HEK293 (cell line): ENCODE measurements around the gene KIAA1191.

Source experiments
- CTCF ChIA-PET: fragments of 350-600 bp; formaldehyde crosslinking; extraction: SDS; loops from one replicate; lab custom pipeline; 2021; ENCODE audit warnings: antibody characterized with exemption; lab: Yijun Ruan, JAX
- POLR2A ChIA-PET: fragments of 300-600 bp; formaldehyde crosslinking; extraction: SDS; loops from one replicate; lab custom pipeline; 2020; ENCODE audit warnings: antibody characterized with exemption, inconsistent platforms; lab: Yijun Ruan, JAX
- H3K27ac ChIP-seq: fragments of 200-500 bp; sonication (Bioruptor generic); 2 replicates; pipeline ENCODE4 v1.5.1; 2014; ENCODE audit warnings: low read depth, low read length, control low read depth, inconsistent platforms; ENCODE audit errors: extremely low read depth
- H3K36me3 ChIP-seq, 2 experiments: fragments of 200-500 bp in 1 of 2; sonication (Bioruptor generic) in 1 of 2; 1 replicate in 1 of 2; 2 replicates in 1 of 2; pipeline ENCODE4 v1.5.1; 2014 to 2017; ENCODE audit warnings: inconsistent platforms in 2 of 2, low read length in 2 of 2; ENCODE audit not compliant: control insufficient read depth in 2 of 2, insufficient read depth in 1 of 2
- H3K4me1 ChIP-seq: fragments of 200-500 bp; sonication (Bioruptor generic); 2 replicates; pipeline ENCODE4 v1.5.1; 2014; ENCODE audit warnings: mild to moderate bottlenecking, low read length, inconsistent platforms; ENCODE audit not compliant: control insufficient read depth, insufficient read depth
- H3K4me3 ChIP-seq: 2 replicates; pipeline ENCODE4 v1.5.1; 2011; ENCODE audit warnings: low read depth, mild to moderate bottlenecking, control low read depth, low read length, moderate library complexity
- H3K9me3 ChIP-seq: fragments of 200-500 bp; sonication (Bioruptor generic); 2 replicates; pipeline ENCODE4 v1.5.1; 2014; ENCODE audit warnings: low read depth, low read length, inconsistent platforms; ENCODE audit not compliant: control insufficient read depth, insufficient read depth
- HOXC10 ChIP-seq: sonication (generic); formaldehyde crosslinking; IDR thresholded peaks from 2 replicates; pipeline ENCODE4 v1.8.1; 2023; ENCODE audit warnings: mild to moderate bottlenecking, missing genetic modification reagents
- MZF1 ChIP-seq: fragments of 450-650 bp; formaldehyde crosslinking; IDR thresholded peaks from 2 replicates; pipeline ENCODE4 v1.5.1; 2017; ENCODE audit warnings: missing biosample characterization, missing genetic modification characterization, borderline replicate concordance
- SCRT1 ChIP-seq: fragments of 450-650 bp; formaldehyde crosslinking; IDR thresholded peaks from 2 replicates; pipeline ENCODE4 v1.5.1; 2016; ENCODE audit warnings: missing biosample characterization, missing genetic modification characterization, borderline replicate concordance
- YY1 ChIP-seq: fragments of 450-650 bp; formaldehyde crosslinking; IDR thresholded peaks from 2 replicates; pipeline ENCODE4 v1.5.1; 2018; ENCODE audit warnings: missing biosample characterization, missing genetic modification characterization
- YY2 ChIP-seq: fragments of 450-650 bp; formaldehyde crosslinking; IDR thresholded peaks from 2 replicates; pipeline ENCODE4 v1.5.1; 2016; ENCODE audit warnings: missing biosample characterization, missing genetic modification characterization
- ZBTB17 ChIP-seq: fragments of 450-650 bp; formaldehyde crosslinking; IDR thresholded peaks from 2 replicates; pipeline ENCODE4 v1.5.1; 2016; ENCODE audit warnings: missing biosample characterization, missing genetic modification characterization
- ZFHX2 ChIP-seq: fragments of 450-650 bp; formaldehyde crosslinking; conservative IDR thresholded peaks from 2 replicates; pipeline ENCODE4 v1.5.1; 2016; ENCODE audit warnings: missing biosample characterization, missing genetic modification characterization
- ZFP69B ChIP-seq: fragments of 450-650 bp; formaldehyde crosslinking; IDR thresholded peaks from 2 replicates; pipeline ENCODE4 v1.5.1; 2016; ENCODE audit warnings: missing biosample characterization, missing genetic modification characterization
- ZNF155 ChIP-seq: fragments of 450-650 bp; formaldehyde crosslinking; IDR thresholded peaks from 2 replicates; pipeline ENCODE4 v1.5.1; 2016; ENCODE audit warnings: missing biosample characterization, missing genetic modification characterization
- ZNF157 ChIP-seq: fragments of 450-650 bp; formaldehyde crosslinking; IDR thresholded peaks from 2 replicates; pipeline ENCODE4 v1.5.1; 2016; ENCODE audit warnings: missing biosample characterization, missing genetic modification characterization
- ZNF16 ChIP-seq: fragments of 450-650 bp; formaldehyde crosslinking; IDR thresholded peaks from 2 replicates; pipeline ENCODE4 v1.5.1; 2016; ENCODE audit warnings: low read depth, missing biosample characterization, missing genetic modification characterization
- ZNF19 ChIP-seq: fragments of 450-650 bp; formaldehyde crosslinking; IDR thresholded peaks from 2 replicates; pipeline ENCODE4; 2016; ENCODE audit warnings: missing biosample characterization, missing genetic modification characterization, low read depth
- ZNF311 ChIP-seq: fragments of 450-650 bp; formaldehyde crosslinking; IDR thresholded peaks from 2 replicates; pipeline ENCODE4 v1.5.1; 2017; ENCODE audit warnings: missing biosample characterization, missing genetic modification characterization, borderline replicate concordance
- ZNF341 ChIP-seq: fragments of 450-650 bp; formaldehyde crosslinking; IDR thresholded peaks from 2 replicates; pipeline ENCODE4; 2016; ENCODE audit warnings: low read depth, missing biosample characterization, missing genetic modification characterization
- ZNF423 ChIP-seq: fragments of 450-650 bp; formaldehyde crosslinking; IDR thresholded peaks from 2 replicates; pipeline ENCODE4 v1.5.1; 2016; ENCODE audit warnings: missing biosample characterization, missing genetic modification characterization
- ZNF48 ChIP-seq: fragments of 450-650 bp; formaldehyde crosslinking; IDR thresholded peaks from 2 replicates; pipeline ENCODE4 v1.5.1; 2016; ENCODE audit warnings: missing biosample characterization, missing genetic modification characterization
- ZNF555 ChIP-seq: fragments of 450-650 bp; formaldehyde crosslinking; conservative IDR thresholded peaks from 2 replicates; pipeline ENCODE4 v1.5.1; 2017; ENCODE audit warnings: missing biosample characterization, mild to moderate bottlenecking, missing genetic modification characterization, inconsistent platforms
- ZNF600 ChIP-seq: fragments of 450-650 bp; formaldehyde crosslinking; IDR thresholded peaks from 2 replicates; pipeline ENCODE4 v1.5.1; 2016; ENCODE audit warnings: missing biosample characterization, missing genetic modification characterization
- ZNF654 ChIP-seq: fragments of 450-650 bp; formaldehyde crosslinking; IDR thresholded peaks from 2 replicates; pipeline ENCODE4 v1.5.1; 2016; ENCODE audit warnings: low read depth, missing biosample characterization, missing genetic modification characterization
- ZNF830 ChIP-seq: fragments of 450-650 bp; IDR thresholded peaks from 2 replicates; pipeline ENCODE4 v1.5.0; 2018; ENCODE audit warnings: missing biosample characterization, missing genetic modification characterization, low read depth, mild to moderate bottlenecking, moderate library complexity
- TF ChIP-seq, protein P1 (sequence below): fragments of 450-650 bp; formaldehyde crosslinking; IDR thresholded peaks from 2 replicates; pipeline ENCODE4 v1.5.1; 2016; ENCODE audit warnings: missing biosample characterization, missing genetic modification characterization
- TF ChIP-seq, protein P2 (sequence below): fragments of 450-650 bp; formaldehyde crosslinking; conservative IDR thresholded peaks from 2 replicates; pipeline ENCODE4 v1.5.1; 2016; ENCODE audit warnings: low read depth, missing biosample characterization, missing genetic modification characterization
- TF ChIP-seq, protein P3 (sequence below): fragments of 450-650 bp; formaldehyde crosslinking; IDR thresholded peaks from 2 replicates; pipeline ENCODE4 v1.5.1; 2017; ENCODE audit warnings: missing biosample characterization, missing genetic modification characterization
- TF ChIP-seq, protein P4 (sequence below): fragments of 450-650 bp; formaldehyde crosslinking; IDR thresholded peaks from 2 replicates; pipeline ENCODE4 v1.5.1; 2016; ENCODE audit warnings: missing biosample characterization, missing genetic modification characterization
- TF ChIP-seq, protein P5 (sequence below): fragments of 450-650 bp; formaldehyde crosslinking; IDR thresholded peaks from 2 replicates; pipeline ENCODE4 v1.5.1; 2016; ENCODE audit warnings: missing biosample characterization, missing genetic modification characterization

The KIAA1191 gene

DNA sequence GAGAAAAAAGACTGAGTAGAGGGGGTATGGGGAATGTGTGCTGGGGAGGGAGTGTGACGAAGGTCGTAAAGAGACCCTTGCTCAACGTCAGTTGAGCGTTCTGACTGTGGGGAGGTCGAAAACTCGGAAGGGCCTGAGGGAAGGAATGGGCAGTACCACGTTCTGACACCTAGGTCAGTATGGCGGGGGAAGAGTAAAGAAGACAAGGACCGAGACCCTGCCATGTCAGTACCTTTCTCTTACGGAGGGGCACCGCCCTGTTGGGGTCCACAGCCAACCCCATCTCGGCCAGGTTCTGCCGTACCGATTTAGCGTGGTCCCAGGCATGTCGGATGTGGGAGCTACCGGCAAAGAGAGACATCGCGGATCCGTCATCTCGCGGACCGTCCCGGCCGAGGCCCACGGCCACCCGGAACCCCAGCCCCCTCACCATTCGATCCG lies 26.5 kb upstream of the KIAA1191 start:
- no peaks in the 10 kb centered on the region for H3K4me1 ChIP-seq
- ChIA-PET CTCF (interaction anchor here (0.7 kb wide), 1 partner anchor 36 kb away, joined by 3 read pairs; no protein-coding TSS in a partner anchor), POLR2A (interaction anchor here (0.7 to 2.2 kb wide), 5 partner anchors 13 to 155 kb away, joined by 3 to 6 read pairs (median 3); partner anchors contain the start of gene KIAA1191)
- H3K9me3 ChIP-seq: no peaks in the 10 kb centered on the region
- H3K36me3 ChIP-seq: peaks cover 0 to 71% of the 10 kb centered on the region in 2 experiments; a peak in 2 of 3 replicates
- H3K4me3 ChIP-seq: peak overlapping the region; percentile 67
- H3K27ac ChIP-seq: peak overlapping the region; percentile 75; the same call in 1 of the 2 replicates
- TF ChIP-seq ZNF830: no peak
- no peak for TF ChIP-seq ZNF155 (tag by site-specific recombination)
- no peak for TF ChIP-seq MZF1
- TF ChIP-seq HOXC10 (CRISPR knock-in tag): no peak
- no peak for TF ChIP-seq YY1 (tag by site-specific recombination)
- TF ChIP-seq ZNF157 (tag by site-specific recombination): no peak
- TF ChIP-seq, protein P1, sequence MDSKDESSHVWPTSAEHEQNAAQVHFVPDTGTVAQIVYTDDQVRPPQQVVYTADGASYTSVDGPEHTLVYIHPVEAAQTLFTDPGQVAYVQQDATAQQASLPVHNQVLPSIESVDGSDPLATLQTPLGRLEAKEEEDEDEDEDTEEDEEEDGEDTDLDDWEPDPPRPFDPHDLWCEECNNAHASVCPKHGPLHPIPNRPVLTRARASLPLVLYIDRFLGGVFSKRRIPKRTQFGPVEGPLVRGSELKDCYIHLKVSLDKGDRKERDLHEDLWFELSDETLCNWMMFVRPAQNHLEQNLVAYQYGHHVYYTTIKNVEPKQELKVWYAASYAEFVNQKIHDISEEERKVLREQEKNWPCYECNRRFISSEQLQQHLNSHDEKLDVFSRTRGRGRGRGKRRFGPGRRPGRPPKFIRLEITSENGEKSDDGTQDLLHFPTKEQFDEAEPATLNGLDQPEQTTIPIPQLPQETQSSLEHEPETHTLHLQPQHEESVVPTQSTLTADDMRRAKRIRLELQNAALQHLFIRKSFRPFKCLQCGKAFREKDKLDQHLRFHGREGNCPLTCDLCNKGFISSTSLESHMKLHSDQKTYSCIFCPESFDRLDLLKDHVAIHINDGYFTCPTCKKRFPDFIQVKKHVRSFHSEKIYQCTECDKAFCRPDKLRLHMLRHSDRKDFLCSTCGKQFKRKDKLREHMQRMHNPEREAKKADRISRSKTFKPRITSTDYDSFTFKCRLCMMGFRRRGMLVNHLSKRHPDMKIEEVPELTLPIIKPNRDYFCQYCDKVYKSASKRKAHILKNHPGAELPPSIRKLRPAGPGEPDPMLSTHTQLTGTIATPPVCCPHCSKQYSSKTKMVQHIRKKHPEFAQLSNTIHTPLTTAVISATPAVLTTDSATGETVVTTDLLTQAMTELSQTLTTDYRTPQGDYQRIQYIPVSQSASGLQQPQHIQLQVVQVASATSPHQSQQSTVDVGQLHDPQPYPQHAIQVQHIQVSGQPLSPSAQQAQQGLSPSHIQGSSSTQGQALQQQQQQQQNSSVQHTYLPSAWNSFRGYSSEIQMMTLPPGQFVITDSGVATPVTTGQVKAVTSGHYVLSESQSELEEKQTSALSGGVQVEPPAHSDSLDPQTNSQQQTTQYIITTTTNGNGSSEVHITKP: peak; percentile 86
- TF ChIP-seq YY2: no peak
- no peak for TF ChIP-seq ZNF48 (tag by site-specific recombination)
- TF ChIP-seq ZNF19 (tag by site-specific recombination): no peak
- TF ChIP-seq ZNF16 (tag by site-specific recombination): no peak
- TF ChIP-seq ZNF555 (tag by site-specific recombination): no peak
- TF ChIP-seq ZNF423 (tag by site-specific recombination): no peak
- TF ChIP-seq, protein P2, sequence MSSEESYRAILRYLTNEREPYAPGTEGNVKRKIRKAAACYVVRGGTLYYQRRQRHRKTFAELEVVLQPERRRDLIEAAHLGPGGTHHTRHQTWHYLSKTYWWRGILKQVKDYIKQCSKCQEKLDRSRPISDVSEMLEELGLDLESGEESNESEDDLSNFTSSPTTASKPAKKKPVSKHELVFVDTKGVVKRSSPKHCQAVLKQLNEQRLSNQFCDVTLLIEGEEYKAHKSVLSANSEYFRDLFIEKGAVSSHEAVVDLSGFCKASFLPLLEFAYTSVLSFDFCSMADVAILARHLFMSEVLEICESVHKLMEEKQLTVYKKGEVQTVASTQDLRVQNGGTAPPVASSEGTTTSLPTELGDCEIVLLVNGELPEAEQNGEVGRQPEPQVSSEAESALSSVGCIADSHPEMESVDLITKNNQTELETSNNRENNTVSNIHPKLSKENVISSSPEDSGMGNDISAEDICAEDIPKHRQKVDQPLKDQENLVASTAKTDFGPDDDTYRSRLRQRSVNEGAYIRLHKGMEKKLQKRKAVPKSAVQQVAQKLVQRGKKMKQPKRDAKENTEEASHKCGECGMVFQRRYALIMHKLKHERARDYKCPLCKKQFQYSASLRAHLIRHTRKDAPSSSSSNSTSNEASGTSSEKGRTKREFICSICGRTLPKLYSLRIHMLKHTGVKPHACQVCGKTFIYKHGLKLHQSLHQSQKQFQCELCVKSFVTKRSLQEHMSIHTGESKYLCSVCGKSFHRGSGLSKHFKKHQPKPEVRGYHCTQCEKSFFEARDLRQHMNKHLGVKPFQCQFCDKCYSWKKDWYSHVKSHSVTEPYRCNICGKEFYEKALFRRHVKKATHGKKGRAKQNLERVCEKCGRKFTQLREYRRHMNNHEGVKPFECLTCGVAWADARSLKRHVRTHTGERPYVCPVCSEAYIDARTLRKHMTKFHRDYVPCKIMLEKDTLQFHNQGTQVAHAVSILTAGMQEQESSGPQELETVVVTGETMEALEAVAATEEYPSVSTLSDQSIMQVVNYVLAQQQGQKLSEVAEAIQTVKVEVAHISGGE (tag by site-specific recombination): no peak
- no peak for TF ChIP-seq ZFHX2 (tag by site-specific recombination)
- TF ChIP-seq SCRT1 (tag by site-specific recombination): no peak
- TF ChIP-seq ZNF654 (tag by site-specific recombination): no peak
- no peak for TF ChIP-seq ZBTB17 (tag by site-specific recombination)
- TF ChIP-seq ZNF341 (tag by site-specific recombination): peak; percentile 72
- TF ChIP-seq, protein P3, sequence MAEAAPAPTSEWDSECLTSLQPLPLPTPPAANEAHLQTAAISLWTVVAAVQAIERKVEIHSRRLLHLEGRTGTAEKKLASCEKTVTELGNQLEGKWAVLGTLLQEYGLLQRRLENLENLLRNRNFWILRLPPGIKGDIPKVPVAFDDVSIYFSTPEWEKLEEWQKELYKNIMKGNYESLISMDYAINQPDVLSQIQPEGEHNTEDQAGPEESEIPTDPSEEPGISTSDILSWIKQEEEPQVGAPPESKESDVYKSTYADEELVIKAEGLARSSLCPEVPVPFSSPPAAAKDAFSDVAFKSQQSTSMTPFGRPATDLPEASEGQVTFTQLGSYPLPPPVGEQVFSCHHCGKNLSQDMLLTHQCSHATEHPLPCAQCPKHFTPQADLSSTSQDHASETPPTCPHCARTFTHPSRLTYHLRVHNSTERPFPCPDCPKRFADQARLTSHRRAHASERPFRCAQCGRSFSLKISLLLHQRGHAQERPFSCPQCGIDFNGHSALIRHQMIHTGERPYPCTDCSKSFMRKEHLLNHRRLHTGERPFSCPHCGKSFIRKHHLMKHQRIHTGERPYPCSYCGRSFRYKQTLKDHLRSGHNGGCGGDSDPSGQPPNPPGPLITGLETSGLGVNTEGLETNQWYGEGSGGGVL: peak; percentile 44; the same call in 1 of the 2 replicates
- TF ChIP-seq, protein P4, sequence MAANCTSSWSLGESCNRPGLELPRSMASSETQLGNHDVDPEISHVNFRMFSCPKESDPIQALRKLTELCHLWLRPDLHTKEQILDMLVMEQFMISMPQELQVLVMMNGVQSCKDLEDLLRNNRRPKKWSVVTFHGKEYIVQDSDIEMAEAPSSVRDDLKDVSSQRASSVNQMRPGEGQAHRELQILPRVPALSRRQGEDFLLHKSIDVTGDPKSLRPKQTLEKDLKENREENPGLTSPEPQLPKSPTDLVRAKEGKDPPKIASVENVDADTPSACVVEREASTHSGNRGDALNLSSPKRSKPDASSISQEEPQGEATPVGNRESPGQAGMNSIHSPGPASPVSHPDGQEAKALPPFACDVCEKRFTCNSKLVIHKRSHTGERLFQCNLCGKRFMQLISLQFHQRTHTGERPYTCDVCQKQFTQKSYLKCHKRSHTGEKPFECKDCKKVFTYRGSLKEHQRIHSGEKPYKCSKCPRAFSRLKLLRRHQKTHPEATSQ (tag by site-specific recombination): no peak
- TF ChIP-seq ZFP69B (tag by site-specific recombination): 0 out of 2 replicates have a peak, but pooled peaks have one; percentile 7
- TF ChIP-seq, protein P5, sequence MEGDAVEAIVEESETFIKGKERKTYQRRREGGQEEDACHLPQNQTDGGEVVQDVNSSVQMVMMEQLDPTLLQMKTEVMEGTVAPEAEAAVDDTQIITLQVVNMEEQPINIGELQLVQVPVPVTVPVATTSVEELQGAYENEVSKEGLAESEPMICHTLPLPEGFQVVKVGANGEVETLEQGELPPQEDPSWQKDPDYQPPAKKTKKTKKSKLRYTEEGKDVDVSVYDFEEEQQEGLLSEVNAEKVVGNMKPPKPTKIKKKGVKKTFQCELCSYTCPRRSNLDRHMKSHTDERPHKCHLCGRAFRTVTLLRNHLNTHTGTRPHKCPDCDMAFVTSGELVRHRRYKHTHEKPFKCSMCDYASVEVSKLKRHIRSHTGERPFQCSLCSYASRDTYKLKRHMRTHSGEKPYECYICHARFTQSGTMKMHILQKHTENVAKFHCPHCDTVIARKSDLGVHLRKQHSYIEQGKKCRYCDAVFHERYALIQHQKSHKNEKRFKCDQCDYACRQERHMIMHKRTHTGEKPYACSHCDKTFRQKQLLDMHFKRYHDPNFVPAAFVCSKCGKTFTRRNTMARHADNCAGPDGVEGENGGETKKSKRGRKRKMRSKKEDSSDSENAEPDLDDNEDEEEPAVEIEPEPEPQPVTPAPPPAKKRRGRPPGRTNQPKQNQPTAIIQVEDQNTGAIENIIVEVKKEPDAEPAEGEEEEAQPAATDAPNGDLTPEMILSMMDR: 0 out of 2 replicates have a peak, but pooled peaks have one; percentile 14
- no peak for TF ChIP-seq ZNF311 (tag by site-specific recombination)
- TF ChIP-seq ZNF600 (tag by site-specific recombination): peak; percentile 65; the same call in 1 of the 2 replicates
